Activated CD8-positive, alpha-beta memory T cell treated with anti-CD3 and anti-CD28 coated beads for 48 hours (primary cell): ENCODE results near the gene ZNF541.

Source experiments
- DNase-seq, 3 experiments: peaks; one replicate each; pipeline ENCODE4 v3.0.0-alpha.2; 2020; ENCODE audit warnings: low read depth in 2 of 3, low spot score in 2 of 3

Gene ZNF541, protein sequence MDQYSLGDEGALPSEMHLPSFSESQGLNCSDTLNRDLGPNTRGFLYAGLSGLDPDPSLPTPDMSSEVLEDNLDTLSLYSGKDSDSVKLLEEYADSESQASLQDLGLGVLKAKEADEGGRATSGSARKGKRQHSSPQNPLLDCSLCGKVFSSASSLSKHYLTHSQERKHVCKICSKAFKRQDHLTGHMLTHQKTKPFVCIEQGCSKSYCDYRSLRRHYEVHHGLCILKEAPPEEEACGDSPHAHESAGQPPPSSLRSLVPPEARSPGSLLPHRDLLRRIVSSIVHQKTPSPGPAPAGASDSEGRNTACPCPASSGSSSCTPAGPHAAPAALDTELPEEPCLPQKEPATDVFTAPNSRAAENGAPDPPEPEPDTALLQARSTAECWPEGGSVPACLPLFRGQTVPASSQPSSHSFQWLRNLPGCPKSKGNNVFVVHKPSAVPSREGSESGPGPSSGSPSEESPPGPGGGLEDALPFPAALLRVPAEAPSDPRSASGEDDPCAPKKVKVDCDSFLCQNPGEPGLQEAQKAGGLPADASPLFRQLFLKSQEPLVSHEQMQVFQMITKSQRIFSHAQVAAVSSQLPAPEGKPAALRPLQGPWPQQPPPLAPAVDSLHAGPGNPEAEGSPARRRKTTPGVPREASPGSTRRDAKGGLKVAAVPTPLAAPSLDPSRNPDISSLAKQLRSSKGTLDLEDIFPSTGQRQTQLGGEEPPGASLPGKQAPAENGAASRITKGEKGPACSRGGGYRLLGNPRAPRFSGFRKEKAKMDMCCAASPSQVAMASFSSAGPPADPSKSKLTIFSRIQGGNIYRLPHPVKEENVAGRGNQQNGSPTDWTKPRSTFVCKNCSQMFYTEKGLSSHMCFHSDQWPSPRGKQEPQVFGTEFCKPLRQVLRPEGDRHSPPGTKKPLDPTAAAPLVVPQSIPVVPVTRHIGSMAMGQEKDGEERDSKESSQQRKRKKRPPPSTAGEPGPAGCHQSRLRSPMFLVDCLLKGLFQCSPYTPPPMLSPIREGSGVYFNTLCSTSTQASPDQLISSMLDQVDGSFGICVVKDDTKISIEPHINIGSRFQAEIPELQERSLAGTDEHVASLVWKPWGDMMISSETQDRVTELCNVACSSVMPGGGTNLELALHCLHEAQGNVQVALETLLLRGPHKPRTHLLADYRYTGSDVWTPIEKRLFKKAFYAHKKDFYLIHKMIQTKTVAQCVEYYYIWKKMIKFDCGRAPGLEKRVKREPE (N-terminal part only)

DNA sequence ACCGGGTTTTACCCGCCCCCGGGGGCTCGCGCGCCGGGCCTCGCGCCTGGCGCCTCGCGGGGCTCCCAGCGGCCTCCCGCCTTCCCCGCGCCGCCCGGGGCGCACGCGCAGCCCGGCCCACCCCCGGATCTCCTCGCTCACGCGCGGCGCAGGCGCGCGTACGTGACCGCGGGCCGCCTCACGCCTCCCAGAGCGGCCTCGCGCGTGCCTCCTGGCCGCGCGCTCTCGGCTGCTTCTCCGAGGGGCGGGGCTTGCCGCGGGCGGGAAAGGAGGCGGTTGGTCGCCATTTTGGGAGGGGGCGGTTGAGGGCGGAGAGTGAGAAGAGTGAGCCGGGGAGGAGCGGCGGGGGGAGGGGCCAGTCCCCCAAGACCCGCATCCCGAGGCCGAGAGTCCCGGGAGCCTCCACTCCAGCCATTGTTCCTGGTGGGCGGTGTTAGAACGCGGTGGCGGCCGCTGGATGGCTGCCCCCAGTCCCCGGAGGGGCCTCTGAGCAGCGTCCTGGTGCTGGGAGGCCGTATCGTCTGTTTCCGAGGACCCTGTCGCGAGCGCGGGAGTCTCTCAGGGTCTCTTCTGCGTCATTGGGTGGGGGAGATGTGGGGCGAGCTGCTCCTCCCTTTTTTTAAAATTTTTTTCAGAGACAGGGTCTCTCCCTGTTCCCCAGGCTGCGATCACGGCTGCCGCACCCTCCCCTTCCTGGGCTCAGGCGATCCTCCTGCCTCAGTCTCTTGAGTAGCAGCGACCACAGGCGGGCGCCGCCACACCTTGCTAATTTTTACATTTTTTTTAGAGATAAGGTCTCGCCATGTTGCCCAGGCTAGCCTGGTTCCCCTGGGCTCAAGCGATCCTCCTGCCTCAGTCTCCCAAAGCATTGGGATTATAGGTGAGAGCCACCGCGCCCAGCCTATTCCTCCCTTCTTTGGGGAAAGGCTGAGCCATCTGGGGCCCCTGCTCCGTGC lies at the start of gene ZNF541:
TSS of gene ZNF541 (minus strand) at position 78 of the 956 bp plus-strand sequence. CDS start 17,292 bp downstream, outside the sequence.
- DNase-seq, result peak; percentile 16 to 44 (median 29)

DNA sequence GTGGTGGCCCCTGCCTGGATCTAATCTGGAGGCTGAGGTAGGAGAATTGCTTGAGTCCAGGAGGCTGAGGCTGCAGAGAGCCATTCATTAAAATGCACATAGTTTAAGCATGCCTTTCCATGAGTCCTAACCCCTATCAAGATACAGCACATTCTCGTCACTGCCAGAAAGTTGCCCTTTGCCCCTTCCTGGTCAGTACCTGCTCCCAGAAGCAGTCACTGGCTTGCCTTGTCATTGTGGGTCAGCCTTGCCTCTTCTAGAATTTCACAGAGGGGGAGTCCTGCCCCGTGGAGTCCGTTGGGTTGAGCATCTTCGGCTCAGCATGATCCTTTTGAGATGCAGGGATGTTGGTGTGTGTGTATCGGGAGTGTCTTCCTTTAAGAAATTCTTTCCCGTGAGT lies 46.8 kb upstream of the ZNF541 start:
- DNase-seq, result no peak

DNA sequence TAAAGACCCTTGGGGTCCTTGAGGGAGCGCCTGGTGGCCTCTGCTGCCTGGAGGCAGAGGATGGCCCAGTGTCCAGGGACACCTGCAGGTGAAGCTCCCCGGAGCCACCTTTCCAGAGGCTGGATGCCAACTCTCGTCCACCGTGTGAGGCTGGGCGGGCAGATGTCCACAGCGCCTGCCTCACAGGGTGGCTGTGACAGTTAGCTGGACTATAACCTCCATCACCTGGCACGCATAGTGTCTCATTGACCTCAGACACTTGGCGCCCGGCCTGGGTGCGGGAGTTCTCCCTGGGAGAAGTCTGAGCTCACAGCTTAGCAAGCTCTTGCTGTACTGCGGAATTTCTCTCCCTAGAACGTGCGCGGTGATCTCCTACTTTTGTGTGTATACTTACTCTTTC lies 45.8 kb upstream of the ZNF541 start:
- no peak for DNase-seq

DNA sequence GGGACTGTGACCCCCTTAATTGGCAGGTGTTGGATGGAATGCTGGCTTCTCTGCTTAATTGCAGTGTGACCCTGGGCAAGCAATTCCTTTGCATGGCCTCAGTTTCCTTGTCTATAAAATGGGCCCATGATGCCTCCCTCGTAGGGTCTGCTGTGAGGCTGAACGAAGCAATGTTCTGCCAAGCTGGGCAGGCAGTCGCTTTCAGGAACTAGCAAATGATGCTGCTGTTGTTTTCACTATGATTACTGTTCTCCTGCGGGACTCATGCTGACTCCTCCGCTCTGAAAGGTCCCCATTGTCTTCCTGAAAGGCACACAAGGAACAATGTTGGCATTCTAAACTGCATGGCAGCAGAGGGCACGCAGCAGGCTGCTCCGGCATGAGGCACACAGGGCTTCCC lies 42.8 kb upstream of the ZNF541 start:
- DNase-seq, result no peak

DNA sequence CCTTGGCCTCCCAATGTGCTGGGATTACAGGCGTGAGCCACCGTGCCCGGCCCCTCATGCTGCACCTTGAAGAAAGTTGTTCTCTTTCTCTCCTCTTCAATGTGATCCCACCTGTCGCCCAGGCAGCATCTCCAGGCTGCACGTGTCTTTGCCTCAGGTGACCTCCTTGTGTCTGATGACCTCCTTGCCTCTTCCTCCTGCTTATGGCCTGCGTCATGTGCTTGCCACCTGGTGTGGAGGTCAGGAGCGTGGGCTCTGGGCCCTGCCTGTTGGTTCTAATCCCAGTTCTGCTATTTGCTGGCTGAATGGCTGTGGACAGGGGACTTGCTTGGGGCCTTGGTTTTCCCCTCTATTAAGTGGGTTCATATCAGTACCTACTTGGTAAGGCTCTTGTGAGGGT lies 42.3 kb upstream of the ZNF541 start:
- DNase-seq, result no peak

DNA sequence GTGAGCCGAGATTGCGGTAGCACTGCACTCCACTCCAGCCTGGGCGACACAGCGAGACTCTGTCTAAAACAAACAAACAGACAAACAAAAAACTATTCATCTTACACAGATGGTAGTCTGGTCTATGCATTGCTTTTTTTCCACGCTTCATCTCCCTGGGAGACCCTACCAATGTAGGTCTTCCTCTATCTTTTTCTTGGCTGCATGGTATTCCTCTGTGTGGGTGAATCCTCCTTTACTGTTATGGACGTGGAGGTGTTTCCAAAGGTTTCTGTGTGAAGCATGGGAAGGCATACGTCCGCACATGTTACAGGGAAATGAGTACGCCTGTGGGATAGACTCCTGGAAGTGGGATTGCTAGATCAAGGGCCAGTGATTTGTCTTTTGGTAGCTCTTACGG lies 41.6 kb upstream of the ZNF541 start:
- no peak for DNase-seq

DNA sequence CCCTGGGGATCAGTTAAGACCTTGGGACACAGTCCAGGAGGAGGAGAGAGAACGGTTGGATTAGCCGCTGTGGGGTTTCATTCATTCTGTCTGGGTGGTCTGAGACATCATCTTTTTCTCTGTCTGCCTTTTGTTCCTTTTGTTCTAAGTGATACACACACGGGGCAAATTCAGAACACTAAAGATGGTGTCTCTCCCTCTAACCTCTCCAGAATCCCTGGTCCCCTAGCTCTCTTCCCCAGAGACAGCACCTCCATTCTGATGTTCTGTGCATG lies 41.0 kb upstream of the ZNF541 start:
- no peak for DNase-seq

DNA sequence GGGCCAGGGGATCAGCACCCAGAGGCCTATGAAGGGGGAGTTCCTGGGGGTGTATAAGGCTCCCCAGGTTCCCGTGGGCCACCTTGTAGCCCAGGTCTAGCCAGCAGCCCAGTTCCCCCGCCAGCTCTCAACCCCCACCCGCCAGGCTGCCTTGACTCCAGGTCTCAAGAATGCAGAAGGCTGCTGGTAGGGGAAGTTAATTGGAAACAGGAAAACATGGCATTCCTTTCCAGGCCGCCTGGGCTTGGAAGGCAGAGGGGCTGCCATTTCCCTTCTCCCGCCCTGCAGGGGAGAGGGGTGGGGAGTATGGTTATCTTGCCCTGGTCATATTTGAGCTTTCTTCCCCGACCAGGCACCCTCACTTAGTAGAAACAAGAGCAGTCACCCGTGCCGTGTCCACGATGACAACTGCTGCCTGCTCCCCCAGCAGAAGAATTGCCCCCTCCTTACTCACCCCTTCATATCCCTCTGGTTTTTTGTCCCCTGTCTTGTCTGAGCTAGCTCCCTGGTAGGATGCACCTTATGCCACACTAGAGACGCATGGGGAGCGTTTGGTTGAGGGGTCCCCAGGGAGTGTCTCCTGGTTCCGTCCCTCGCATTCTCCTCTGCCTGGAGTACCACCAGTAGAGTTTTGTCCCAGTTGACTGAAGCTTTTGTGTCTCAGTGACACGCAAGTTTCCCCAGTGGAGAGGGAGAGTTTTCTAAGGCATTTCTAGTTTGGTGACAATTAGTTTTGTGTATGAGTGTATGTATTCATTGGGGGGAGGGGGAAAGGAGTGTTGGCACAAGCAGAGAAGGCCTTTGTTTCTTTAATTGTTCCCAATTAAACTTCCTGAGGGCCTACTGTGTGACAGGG lies 40.4 kb upstream of the ZNF541 start:
- DNase-seq, result no peak

DNA sequence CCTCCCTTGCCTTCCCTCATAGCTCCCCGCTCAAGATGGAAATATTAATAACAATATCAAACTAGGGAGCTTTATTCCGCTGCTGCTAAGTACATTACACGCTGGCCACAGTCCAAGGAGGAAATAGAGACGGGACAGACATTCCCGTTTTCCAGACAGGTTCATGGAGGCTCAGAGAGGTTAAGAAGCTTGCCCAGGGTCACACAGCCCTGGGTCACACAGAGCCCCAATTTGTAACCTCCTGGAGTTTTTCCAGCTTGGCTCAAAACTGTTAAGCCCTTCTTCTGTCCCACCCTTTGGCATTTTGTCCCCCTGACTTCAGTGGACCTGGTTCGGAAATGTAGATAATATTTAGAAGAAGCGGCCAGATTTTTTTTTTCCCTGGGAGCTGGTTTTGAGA lies 38.0 kb upstream of the ZNF541 start:
- DNase-seq, result no peak

DNA sequence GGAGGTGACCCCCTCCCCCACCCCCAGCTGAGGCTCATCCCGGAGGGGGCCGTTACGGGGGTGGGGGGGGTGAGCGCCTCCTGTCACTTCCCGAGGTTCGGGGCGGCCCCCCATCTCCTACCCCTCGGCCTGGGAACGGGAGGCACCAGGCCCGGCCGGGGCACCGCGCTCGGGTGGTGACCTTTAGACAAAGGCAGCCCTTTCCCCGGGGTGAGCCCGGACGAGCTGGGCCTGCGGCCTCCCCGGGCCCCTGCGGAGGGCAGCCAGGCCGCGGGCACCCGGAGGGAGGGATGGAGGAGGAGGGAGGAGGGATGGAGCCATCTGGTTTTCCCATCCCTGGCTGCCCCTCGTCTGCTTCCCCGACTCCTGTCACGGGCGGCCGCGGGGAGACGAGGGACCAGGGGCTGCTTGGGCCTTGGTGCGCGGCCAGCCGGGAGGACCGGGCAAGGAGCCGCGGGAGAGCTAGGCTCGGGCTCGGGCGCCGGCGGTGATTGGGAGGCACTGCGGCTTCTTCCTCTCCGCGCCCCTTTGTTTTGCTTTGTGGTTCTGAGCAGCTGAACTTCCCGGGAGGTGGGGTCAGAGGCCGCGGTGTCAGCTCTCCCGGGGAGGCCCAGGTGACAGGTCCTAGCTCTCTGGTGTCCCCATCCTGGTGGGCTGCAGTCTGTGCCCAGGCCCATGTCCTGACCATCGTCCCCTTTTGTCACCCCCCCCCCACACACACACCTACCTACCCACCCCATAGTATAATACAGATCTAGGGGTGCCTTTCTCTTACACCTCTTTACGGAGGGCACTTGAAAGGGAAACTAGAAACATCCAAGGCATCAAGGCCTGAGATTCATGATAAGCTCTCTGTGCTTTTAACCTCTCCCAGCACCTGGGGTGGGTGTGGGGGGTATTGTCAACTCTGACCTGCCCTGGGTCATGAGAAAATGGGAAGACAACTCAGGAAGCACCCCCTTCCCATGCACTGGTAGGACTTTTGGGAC lies 37.3 kb upstream of the ZNF541 start:
- peak in 1 of 3 experiments; percentile 5 for DNase-seq

DNA sequence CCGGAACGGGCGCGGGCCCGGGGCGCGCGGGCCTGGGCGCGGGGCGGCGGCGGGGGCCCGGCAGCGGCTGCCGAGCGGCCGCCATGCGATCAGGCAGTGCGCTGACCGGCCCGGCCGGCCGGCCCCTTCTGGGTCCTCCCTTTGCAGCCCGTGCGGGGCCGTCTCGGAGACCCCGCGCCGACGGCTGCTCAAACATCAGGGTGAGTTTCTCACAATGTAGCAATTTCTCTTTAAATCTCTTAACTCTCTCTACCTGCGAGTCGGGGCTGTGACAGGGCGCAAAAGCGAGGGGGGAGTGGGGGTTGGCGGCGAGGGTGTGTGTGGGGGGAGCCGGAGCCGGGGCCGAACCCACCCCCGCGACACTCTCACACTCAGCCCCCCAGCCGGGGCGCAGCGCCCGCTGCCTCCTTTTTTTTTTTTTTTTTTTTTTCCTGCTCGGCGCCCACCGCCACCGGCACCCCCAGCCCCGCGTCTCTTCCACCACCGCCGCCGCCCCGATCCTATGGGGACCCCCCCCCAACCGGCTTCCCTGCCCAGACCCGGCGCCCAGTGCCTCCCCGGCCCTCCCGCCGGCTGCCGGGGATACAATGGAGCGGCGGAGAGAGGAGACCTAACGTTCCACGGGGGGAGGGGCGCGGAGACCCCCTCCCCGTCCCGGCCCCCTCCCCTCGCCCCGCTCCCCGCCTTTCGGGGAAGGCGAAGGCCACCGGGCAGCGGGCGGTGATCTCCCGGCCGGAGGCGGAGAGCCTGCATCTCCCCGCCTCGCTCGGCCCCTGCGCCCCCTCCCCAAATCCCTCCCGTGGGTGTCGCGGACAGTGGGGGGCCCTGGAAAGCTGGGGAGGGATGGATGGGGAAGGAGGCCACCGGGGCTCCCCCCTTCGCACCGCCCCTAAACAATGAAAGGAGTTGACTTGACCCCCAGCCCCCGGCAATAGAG lies 36.3 kb upstream of the ZNF541 start, which contains the start of gene BICRA:
TSS of gene BICRA (plus strand) at position 166 of the 937 bp plus-strand sequence. CDS start 64,441 bp downstream, outside the sequence.
- DNase-seq, result peak; percentile 54 to 71 (median 57)

DNA sequence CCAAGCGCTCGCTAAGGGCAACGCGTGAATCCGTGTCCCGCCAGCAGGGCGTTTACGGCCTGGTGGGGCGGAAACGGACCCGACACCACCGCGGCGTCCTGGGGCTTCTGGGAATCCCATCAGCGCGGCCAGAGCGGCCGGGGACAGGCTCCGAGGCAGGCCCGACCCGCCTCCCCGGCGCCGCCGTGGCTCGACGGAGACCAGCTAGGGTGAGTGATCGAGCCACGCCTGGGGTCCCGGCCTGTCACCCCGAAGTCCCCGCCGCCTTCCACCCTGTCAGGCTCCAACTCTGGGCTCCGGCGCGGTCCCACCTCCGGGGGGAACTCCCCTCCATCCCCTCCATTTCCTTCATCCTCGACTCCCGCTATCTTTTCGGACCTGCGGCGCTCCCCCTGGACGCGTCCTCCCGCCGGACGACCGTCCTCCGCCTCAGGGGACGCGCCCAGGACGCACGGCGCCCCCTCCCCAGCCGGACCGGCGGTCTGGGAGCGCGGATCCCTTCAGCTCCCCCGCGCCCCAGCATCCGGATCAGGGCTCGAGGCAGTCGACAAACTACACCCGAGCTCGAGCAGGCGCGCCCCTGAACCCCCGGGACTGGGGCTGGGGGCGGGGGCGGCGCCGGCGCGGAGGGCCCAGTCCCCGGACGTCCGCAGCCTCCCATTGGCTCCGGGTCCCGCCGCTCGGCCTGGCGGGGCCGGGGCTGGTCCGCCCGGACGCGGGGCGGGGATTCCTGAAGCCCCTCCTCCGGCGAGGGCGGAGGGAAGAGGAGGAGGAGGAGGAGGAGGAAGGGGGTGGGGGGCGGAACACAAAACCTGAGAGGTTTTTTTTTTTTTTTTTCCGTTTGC lies 35.3 kb upstream of the ZNF541 start:
- DNase-seq, result peak; percentile 81 to 93 (median 88)

DNA sequence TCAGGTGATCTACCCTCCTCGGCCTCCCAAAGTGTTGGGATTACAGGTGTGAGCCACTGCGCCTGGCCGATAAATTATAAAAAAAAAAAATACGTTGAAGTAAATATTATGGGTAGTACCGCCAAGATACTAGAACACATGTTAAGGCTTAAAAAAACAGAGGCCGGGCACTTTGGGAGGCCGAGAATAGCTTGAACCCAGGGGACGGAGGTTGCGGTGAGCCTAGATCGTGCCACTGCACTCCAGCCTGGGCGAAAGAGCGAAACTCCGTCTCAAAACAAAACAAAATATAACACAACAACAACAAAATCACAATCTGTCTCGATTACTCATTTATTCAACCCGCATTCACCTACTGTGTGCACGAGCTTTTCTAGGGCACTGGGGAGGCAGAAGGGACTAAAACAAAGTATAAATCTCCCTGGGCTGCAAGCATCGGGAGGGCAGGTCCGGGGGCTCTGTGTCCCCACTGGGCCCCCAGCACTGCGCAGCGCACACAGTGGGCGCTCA lies 34.7 kb upstream of the ZNF541 start:
- no peak for DNase-seq

DNA sequence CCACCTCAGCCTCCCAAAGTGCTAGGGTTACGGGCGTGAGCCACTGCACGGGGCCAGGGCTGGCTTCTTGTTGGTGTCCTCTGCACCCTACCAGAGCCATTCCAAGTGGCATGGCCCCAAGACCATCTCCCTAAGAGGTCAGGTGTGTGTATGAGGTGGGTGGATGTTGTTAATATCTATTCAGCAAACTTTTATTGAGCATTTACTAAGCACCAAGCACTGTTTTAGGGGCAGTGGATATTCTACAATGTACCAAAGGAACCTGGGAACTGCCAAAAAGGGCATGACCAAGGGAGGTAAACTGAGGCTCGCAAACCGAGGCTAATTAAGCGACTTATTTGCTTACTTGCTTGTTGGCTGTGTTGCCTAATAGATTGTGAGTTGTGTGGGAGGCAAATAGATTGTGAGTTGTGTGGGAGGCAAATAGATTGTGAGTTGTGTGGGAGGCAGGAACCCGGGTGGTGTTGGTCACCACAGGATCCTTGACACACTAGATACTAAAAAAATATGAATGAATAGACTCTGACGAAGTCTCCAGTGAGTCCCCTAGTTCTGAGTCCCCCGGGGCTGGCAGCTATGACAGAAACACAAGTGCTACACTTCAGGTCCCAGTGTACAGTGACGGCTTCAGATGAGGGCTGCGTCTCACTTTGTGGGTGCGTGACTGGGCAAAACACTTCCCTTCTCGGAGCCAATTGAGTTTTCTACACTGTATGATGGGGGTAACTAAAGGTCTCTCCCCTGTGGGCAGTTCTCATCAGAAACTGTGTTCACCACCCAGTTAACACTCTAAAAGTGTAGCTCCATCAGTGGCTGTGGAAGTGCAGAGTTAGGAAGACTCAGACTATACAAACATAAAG lies 31.0 kb upstream of the ZNF541 start:
- no peak for DNase-seq
